Esophagus (tissue), 2 donors: ENCODE results near the gene GRAMD1A. TPM values are rescaled to one million over a fixed set of nuclear protein-coding genes. Genes with fewer than 3 reads are reported as not detected.
"Not testable (repeated sequence)": the region's sequence is repeated elsewhere in the genome, so short reads cannot be mapped to it uniquely, and the experiment has no call there.

Experiments used
- H3K27ac ChIP-seq, 2 donors: one replicate each; pipeline ENCODE4 v1.5.1; 2013; ENCODE audit warnings: low read depth in 2 of 2, mild to moderate bottlenecking in 2 of 2, inconsistent platforms in 1 of 2, low read length in 1 of 2, moderate library complexity in 1 of 2
- H3K27me3 ChIP-seq, 2 donors: one replicate each; pipeline ENCODE4 v1.6.1; 2013; ENCODE audit warnings: low read length in 2 of 2, control low read depth in 1 of 2, mild to moderate bottlenecking in 1 of 2; ENCODE audit not compliant: insufficient read depth in 2 of 2, control insufficient read depth in 1 of 2
- H3K36me3 ChIP-seq, 2 donors: one replicate each; pipeline ENCODE4 v1.6.1; 2013; ENCODE audit warnings: low read length in 1 of 2; ENCODE audit not compliant: control insufficient read depth in 2 of 2, insufficient read depth in 2 of 2
- H3K4me1 ChIP-seq, 2 donors: one replicate each; pipeline ENCODE4 v1.6.1; 2013; ENCODE audit warnings: low read length in 1 of 2; ENCODE audit not compliant: control insufficient read depth in 2 of 2, insufficient read depth in 2 of 2
- H3K4me3 ChIP-seq, 2 donors: one replicate each; pipeline ENCODE4 v1.5.1; 2013; ENCODE audit warnings: low read length in 2 of 2, mild to moderate bottlenecking in 2 of 2, low read depth in 1 of 2, moderate library complexity in 1 of 2
- H3K9me3 ChIP-seq, 2 donors: one replicate each; pipeline ENCODE4 v1.6.1; 2013; ENCODE audit warnings: mild to moderate bottlenecking in 2 of 2, low read depth in 1 of 2, low read length in 1 of 2, moderate library complexity in 1 of 2; ENCODE audit not compliant: control insufficient read depth in 2 of 2, insufficient read depth in 1 of 2
- WGBS, 2 donors: extraction: QIAGEN DNeasy Blood & Tissue Kit; methylation state at CpG; one replicate each; pipeline ENCODE4 v1.1.7; 2013; 5-methylcytosine and 5-hydroxymethylcytosine counted together
- polyA plus RNA-seq, 2 donors: library from polyadenylated mRNA; stranded (reverse); fragments of 200-250 nt; gene quantifications; one replicate each; pipeline ENCODE4 v1.2.3, GENCODE V29; 2013
- donor health status: healthy with polysubstance abuse.
- donor health status: Bipolar disorder and iron deficiency.

The GRAMD1A gene
- polyA plus RNA-seq, 2 donors: 11.7 to 14.0 TPM

DNA sequence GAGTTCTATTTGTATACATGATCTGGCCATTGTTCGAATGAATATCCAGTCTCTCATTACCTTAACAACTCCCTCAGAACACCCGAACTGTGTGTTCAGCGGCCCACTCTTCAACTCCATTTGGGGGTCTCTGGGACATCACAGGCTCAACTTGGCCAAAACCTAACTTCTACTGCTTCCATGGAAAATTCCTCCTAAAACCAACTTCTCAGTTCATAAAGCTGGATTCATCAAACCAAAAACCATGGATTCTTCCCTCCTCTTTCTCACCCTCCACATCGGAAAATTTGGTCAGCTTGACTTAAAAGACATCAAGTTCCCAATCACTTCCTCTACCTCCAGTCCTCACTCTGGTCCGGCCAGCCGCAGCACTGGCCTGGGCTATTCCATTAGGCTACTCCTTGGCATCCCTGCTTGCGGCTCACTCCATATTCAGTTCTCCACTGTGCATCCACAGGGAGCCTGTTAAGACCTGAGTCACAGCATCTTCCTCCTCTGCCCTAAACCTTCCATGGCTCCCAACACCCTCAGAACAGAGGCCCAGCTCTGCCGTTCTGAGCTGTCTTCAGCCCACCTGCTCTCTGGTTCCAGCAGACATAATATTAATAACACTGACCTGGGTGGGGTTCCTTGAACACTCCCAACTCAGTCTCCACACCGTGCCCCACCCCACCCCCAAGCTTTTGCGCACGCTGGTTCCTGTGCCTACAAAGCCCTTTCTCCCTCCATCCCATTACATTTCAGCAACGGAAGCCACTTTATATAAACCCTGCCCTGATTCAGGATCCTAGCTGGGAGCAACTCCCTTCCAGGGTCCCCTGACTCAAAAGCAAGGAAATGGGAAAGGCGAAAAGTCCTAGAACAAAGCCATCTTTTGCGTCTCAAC is 37.2 kb upstream of the GRAMD1A start:
- H3K9me3 ChIP-seq: peaks cover 18 to 36% of the 10 kb centered on the region in 2 donors
- WGBS, 2 donors: 31 to 36% methylated on average over 14 of the region's 14 CpGs

DNA sequence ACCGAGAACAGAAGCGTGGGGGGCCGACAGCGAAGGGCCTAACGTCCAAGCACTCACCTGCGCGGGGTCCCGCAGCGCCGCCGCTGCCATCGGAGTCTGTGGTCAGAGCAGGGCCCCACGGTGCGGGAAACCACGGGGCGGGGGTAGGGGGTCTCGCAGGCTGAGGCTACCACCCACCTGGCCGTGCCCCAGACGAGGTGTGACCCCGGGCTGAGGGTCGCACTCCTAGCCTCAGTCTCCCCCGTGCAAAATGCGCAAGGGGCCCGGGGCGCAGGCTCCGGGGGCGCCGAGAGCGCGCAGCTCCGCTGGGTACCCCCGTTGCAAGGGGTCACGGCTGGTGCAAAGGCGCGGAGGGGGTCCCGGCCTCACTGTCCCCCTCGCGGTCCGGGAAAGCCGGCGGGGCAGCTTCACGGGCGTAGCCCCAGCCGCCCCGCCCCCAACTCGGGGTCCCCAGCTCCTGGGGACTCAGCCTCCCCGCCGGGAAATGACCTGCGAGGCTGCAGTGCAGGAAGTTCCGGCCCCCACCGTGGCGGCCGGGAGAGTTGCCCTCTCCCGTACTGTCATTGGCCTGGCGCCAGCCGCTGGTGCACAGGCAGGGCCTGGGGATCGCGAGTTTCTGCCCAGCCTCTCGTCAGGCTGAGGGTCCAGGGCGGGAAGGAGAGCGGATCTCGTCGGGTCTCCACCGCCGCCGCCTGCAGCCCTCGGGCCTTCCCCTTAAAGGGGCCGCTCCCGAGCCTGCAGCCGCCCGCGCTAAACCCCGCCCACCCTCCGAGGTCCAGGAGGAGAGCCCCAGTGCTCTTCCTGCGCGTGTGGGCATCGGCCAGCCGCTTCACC is 36.3 kb upstream of the GRAMD1A start, which contains the start of gene ZNF792:
ZNF792 (minus strand) TSS at position 657 of the 834 bp plus-strand sequence; CDS start at position 90, 567 bp downstream.
- H3K4me1 ChIP-seq: peaks cover 0 to 10% of the 10 kb centered on the region in 2 donors
- no peaks in the 10 kb centered on the region for H3K27me3 ChIP-seq
- peak within 1 kb of the TSS; percentile 25 to 54 for H3K27ac ChIP-seq
- peaks cover 13 to 21% of the 10 kb centered on the region in 2 donors for H3K36me3 ChIP-seq
- WGBS, 2 donors: 0 to 1% methylated on average over 63 to 78 of the region's 78 CpGs
- H3K9me3 ChIP-seq: peaks cover 12 to 29% of the 10 kb centered on the region in 2 donors
- peak within 1 kb of the TSS; percentile 74 to 81 for H3K4me3 ChIP-seq

More for the DNA sequence above, 37.2 kb upstream of the GRAMD1A start:
- Histone ChIP-seq H3K27me3 (no peaks in the 10 kb centered on the region), H3K4me3 (peak overlapping the region; percentile 74 to 81), H3K27ac (peak overlapping the region; percentile 1 to 54), H3K4me1 (peaks cover 0 to 10% of the 10 kb centered on the region in 2 donors), H3K36me3 (peaks cover 19 to 29% of the 10 kb centered on the region in 2 donors)

DNA sequence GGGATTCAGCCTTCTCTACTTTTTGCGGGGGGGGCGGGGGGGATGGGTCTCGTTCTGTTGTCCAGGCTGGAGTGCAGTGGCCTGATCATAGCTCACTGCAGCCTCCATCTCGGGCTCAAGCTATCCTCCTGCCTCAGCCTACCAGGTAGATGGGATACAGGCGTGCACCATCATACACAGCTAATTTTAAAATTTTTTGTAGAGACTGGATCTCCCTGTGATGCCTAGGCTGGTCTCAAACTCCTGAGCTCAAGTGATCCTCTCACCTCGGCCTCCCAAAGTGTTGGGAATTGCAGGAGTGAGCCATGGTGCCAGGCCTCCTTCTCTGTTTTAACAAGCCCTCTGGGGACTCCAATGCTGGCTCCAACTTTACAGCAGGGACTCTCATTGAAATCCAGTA is 35.5 kb upstream of the GRAMD1A start:
- Histone ChIP-seq H3K4me1 (peaks cover 0 to 10% of the 10 kb centered on the region in 2 donors), H3K36me3 (peaks cover 7 to 13% of the 10 kb centered on the region in 2 donors), H3K4me3 (peak overlapping the region in 1 of 2 donors; percentile 74), H3K27ac (no peak overlapping the region), H3K27me3 (no peaks in the 10 kb centered on the region), H3K9me3 (peaks cover 5 to 21% of the 10 kb centered on the region in 2 donors)
- WGBS, 2 donors: 55 to 58% methylated on average over 6 of the region's 6 CpGs

DNA sequence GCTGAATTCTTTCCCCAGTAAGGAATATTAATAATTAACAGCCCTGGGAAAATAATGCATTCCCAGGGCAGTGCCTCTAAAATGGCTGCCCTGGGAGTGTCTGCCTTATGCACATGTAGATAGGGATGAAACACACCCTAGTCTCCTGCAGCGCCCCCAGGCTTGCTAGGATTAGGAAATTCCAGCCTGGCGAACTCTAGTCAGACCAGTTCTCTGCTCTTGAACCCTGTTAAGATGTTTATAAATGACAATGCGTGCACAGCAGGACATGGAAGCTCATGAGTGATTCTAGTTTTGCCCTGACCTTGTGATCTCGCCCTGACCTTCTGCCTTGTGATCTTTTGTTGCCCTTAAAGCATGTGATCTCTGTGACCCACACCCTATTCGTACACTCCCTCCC is 34.6 kb upstream of the GRAMD1A start:
- not testable (repeated sequence) for H3K36me3 ChIP-seq
- 71 to 72% methylated on average over 5 of the region's 5 CpGs for WGBS, 2 donors

DNA sequence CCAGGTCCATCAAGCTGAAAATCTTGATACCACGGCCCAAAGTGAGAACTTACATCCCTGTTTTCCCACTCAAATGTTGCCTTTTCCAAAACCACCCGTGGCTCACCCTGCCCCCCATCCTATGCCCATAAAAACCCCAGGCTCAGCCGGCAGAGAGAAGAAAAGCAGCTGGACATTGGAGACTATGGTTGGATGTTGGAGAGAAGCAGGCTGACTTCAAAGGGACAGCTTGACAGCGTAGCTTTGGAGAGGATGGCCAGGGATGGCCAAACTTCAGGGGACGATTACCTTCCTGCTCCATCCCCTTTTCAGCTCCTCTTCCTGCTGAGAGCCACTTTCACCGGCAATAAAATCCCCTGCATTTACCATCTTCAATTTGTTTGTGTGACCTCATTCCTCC is 32.6 kb upstream of the GRAMD1A start:
- H3K27ac ChIP-seq: no peak overlapping the region
- no peaks in the 10 kb centered on the region for H3K27me3 ChIP-seq
- 72 to 77% methylated on average over 6 of the region's 6 CpGs for WGBS, 2 donors
- H3K9me3 ChIP-seq: peaks cover 0 to 2% of the 10 kb centered on the region in 2 donors
- no peak overlapping the region for H3K4me3 ChIP-seq
- peaks cover 0 to 6% of the 10 kb centered on the region in 2 donors for H3K4me1 ChIP-seq
- no peaks in the 10 kb centered on the region for H3K36me3 ChIP-seq

More for the DNA sequence above, 34.6 kb upstream of the GRAMD1A start:
- not testable (repeated sequence) for H3K4me3 ChIP-seq, H3K4me1 ChIP-seq, H3K27me3 ChIP-seq, H3K27ac ChIP-seq
- peaks cover 0 to 12% of the 10 kb centered on the region in 2 donors for H3K9me3 ChIP-seq

DNA sequence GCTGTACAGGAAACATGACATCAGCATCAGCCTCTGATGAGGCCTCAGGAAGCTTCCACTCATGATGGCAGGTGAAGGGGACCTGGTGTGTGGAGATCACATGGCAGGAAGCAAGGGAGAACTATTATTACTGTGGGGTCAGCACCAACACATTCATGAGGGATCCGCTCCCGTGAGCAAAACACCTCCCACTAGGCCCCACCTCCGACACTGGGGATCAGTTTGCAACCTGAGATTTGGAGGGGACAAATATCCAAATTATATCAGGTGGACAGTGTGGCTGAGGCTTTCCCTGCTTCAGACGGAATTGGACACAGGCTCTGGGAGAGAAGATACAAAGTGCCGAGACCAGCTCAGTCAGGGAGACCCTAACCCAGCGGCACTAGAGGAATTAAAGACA is 30.4 kb upstream of the GRAMD1A start:
- Histone ChIP-seq H3K27ac (no peak overlapping the region), H3K4me3 (no peak overlapping the region), H3K4me1 (peaks cover 0 to 2% of the 10 kb centered on the region in 2 donors), H3K27me3 (no peaks in the 10 kb centered on the region), H3K36me3 (no peaks in the 10 kb centered on the region), H3K9me3 (peaks cover 0 to 2% of the 10 kb centered on the region in 2 donors)
- 92 to 95% methylated on average over 6 of the region's 6 CpGs for WGBS, 2 donors

DNA sequence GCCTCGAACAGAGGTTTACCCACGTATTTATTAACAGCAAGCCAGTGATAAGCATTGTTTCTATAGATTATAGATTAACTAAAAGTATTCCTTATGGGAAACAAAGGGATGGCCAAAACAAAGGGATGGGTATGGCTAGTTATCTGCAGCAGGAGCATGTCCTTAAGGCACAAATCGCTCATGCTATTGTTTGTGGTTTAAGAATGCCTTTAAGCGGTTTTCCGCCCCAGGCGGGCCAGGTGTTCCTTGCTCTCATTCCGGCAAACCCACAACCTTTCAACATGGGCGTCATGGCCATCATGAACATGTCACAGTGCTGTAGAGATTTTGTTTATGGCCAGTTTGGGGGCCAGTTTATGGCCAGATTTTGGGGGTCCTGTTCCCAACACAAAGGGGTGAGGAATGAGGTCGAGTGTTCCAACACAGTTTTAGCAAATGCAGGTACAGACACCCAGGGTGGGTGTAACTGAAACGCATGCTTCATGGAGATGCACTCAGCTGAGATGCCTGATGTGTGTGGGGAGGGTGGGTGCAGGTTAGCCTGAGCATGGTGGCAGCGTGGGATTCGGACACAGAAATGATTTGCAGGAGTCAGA is 29.8 kb upstream of the GRAMD1A start:
- H3K27me3 ChIP-seq, H3K9me3 ChIP-seq, H3K36me3 ChIP-seq, H3K27ac ChIP-seq, H3K4me1 ChIP-seq, H3K4me3 ChIP-seq: not testable (repeated sequence)
- WGBS, 2 donors: 86 to 87% methylated on average over 12 of the region's 12 CpGs

DNA sequence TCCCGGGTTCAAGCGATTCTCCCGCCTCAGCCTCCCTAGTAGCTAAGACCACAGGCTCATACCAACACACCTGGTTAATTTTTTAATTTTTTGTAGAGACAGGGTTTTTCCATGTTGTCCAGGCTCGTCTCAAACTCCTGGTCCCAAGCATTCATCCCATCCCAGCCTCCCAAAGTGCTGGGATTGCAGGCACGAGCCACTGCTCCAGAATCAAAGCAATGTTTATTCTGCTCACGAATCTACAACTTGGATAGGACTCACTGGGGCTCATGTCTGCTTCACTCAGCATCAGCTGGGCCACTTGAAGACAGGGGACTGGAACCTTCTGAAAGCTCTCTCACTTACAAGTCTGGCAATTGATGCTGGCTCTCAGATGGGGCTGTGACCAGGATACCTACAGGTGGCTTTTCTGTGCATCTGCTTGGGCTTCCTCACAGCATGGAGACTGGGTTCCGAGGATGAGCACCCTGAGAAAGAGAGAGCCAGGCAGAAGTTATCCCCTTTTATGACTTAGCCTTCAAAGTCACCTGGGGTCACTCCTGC is 27.9 kb upstream of the GRAMD1A start:
- H3K4me3 ChIP-seq: no peak overlapping the region
- no peaks in the 10 kb centered on the region for H3K36me3 ChIP-seq
- no peak overlapping the region for H3K27ac ChIP-seq
- no peaks in the 10 kb centered on the region for H3K27me3 ChIP-seq
- WGBS, 2 donors: 82 to 86% methylated on average over 7 of the region's 7 CpGs
- H3K4me1 ChIP-seq: peaks cover 0 to 2% of the 10 kb centered on the region in 2 donors
- H3K9me3 ChIP-seq: peaks cover 0 to 9% of the 10 kb centered on the region in 2 donors

DNA sequence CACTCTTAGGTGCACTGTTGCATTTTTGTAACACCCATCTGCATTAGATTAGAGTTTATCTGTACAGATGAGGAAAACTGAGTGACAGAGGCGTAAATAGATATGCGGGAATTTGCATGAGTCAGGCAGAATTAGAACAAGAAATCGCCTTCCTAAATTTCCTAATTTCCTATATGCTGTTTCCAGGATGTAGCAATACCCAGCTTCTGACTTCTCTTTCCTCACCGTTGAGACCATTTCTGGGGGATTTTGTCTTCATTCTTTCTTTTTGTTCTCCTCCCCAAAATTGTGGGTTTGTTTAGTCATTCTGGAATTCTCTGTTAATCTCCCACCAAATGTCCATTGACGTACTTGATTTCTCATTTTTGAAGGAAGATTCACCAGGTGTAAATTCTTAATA is 25.5 kb upstream of the GRAMD1A start:
- no peak overlapping the region for H3K27ac ChIP-seq
- peaks cover 0 to 7% of the 10 kb centered on the region in 2 donors for H3K9me3 ChIP-seq
- no peaks in the 10 kb centered on the region for H3K27me3 ChIP-seq
- H3K4me1 ChIP-seq: peaks cover 0 to 2% of the 10 kb centered on the region in 2 donors
- no peaks in the 10 kb centered on the region for H3K36me3 ChIP-seq
- no peak overlapping the region for H3K4me3 ChIP-seq
- WGBS, 2 donors: 62 to 63% methylated on average over 5 of the region's 5 CpGs
